PC-9 (cell line): ENCODE measurements around the gene NT5C2. TPM values are rescaled to one million over a fixed set of nuclear protein-coding genes. Genes with fewer than 3 reads are reported as not detected.

ENCODE experiments used
- BruUV-seq: library from RNA; stranded (reverse); fragments of 400-500 nt; replicated peaks from 2 replicates; lab custom pipeline; 2021; lab: Mats Ljungman, UMichigan
- CTCF ChIA-PET: fragments of 300-600 bp; sonication (Branson Sonifier 250); formaldehyde crosslinking; loops from one replicate; lab custom pipeline; 2022; ENCODE audit warnings: antibody characterized with exemption; lab: Charles Lee
- POLR2A ChIA-PET: fragments of 300-600 bp; sonication (Branson Sonifier 250); formaldehyde crosslinking; loops from one replicate; lab custom pipeline; 2022; ENCODE audit warnings: antibody characterized with exemption; ENCODE audit not compliant: unreplicated experiment; lab: Charles Lee
- DNase-seq, 2 experiments: peaks; one replicate each; pipeline versions ENCODE4 v3.0.0 to v3.0.0-alpha.2; 2015 to 2022; ENCODE audit warnings: mixed read lengths in 1 of 2
- H2AFZ ChIP-seq: fragments of 200-600 bp; sonication (generic); 2 replicates; pipeline ENCODE4 v1.8.1; 2017; ENCODE audit warnings: antibody characterized with exemption
- H3F3A ChIP-seq: fragments of 200-600 bp; sonication (generic); 2 replicates; pipeline ENCODE4 v1.8.1; 2017; ENCODE audit warnings: antibody characterized with exemption, mild to moderate bottlenecking, low read depth; ENCODE audit not compliant: insufficient read depth
- H3K27ac ChIP-seq: fragments of 200-600 bp; sonication (generic); 2 replicates; pipeline ENCODE4 v1.6.1; 2016; ENCODE audit warnings: mixed run types
- H3K27me3 ChIP-seq: fragments of 200-600 bp; sonication (generic); 2 replicates; pipeline ENCODE4 v1.6.1; 2016; ENCODE audit warnings: low read depth, mixed run types; ENCODE audit not compliant: insufficient read depth
- H3K36me3 ChIP-seq: fragments of 200-600 bp; sonication (generic); 2 replicates; pipeline ENCODE4 v1.6.1; 2016; ENCODE audit warnings: low read depth, mixed run types
- H3K4me1 ChIP-seq: fragments of 200-600 bp; sonication (generic); replicated peaks from 2 replicates; pipeline ENCODE4 v1.6.1; 2016; ENCODE audit warnings: mixed run types; ENCODE audit not compliant: insufficient read depth
- H3K4me2 ChIP-seq: fragments of 200-600 bp; sonication (generic); 2 replicates; pipeline ENCODE4 v1.6.1; 2017; ENCODE audit warnings: mixed run types
- H3K4me3 ChIP-seq: fragments of 200-600 bp; sonication (generic); 2 replicates; pipeline ENCODE4 v1.6.1; 2016; ENCODE audit warnings: mixed run types
- H3K79me2 ChIP-seq: fragments of 200-600 bp; sonication (generic); 2 replicates; pipeline ENCODE4 v1.6.1; 2017; ENCODE audit warnings: low read depth, mixed run types
- H3K9me2 ChIP-seq: fragments of 200-600 bp; sonication (generic); 2 replicates; pipeline ENCODE4 v1.8.1; 2017; ENCODE audit warnings: mild to moderate bottlenecking; ENCODE audit not compliant: insufficient read depth
- H3K9me3 ChIP-seq: fragments of 200-600 bp; sonication (generic); 2 replicates; pipeline ENCODE4 v1.8.1; 2016; ENCODE audit warnings: low read depth; ENCODE audit not compliant: insufficient read depth
- H4K20me1 ChIP-seq: fragments of 200-600 bp; sonication (generic); 2 replicates; pipeline ENCODE4 v1.8.1; 2017; ENCODE audit not compliant: insufficient read depth
- CTCF ChIP-seq: fragments of 200-600 bp; sonication (generic); conservative IDR thresholded peaks from 2 replicates; pipeline ENCODE4 v1.6.1; 2017; ENCODE audit warnings: mixed run types, antibody characterized with exemption, mild to moderate bottlenecking, moderate library complexity
- EZH2 ChIP-seq: fragments of 200-600 bp; sonication (generic); IDR thresholded peaks from 2 replicates; pipeline ENCODE4 v1.8.0; 2017; ENCODE audit warnings: antibody characterized with exemption, low read depth
- intact Hi-C: fragments of 100-400 bp; cut with micrococcal nuclease; formaldehyde crosslinking; loops from one replicate; pipeline ENCODE4 v1.10.0; 2022; ENCODE audit not compliant: unreplicated experiment
- total RNA-seq: library from RNA; stranded (reverse); gene quantifications from 2 replicates; pipeline ENCODE4 v1.2.3, GENCODE V29; 2021

The NT5C2 gene
- total RNA-seq, 1 experiment from 2014 or later = 67.9 TPM

- H3K9me2 ChIP-seq = no peaks in the 10 kb centered on the region
- no peak overlapping the region for H2AFZ ChIP-seq
- no peak for DNase-seq
- H3K27me3 ChIP-seq = no peaks in the 10 kb centered on the region
- BruUV-seq = no TSS peak
- peaks cover 20% of the 10 kb centered on the region for H3K79me2 ChIP-seq
- no peaks in the 10 kb centered on the region for H3K9me3 ChIP-seq
- peaks cover 4% of the 10 kb centered on the region; the same call in 1 of the 2 replicates for H4K20me1 ChIP-seq
- no peak for TF ChIP-seq EZH2
- no peak for TF ChIP-seq CTCF
- H3K4me3 ChIP-seq = no peak overlapping the region
- H3F3A ChIP-seq = peaks cover 16% of the 10 kb centered on the region; the same call in 1 of the 2 replicates
- H3K36me3 ChIP-seq = peaks cover 8% of the 10 kb centered on the region; the same call in 1 of the 2 replicates
- H3K4me2 ChIP-seq = no peak overlapping the region
- ChIA-PET POLR2A (no interaction called here), CTCF (no interaction called here)
- intact Hi-C loops = loop anchor here (10.0 kb wide), 1 partner anchor 124 kb away; no protein-coding TSS in a partner anchor
- no peak overlapping the region for H3K27ac ChIP-seq
- H3K4me1 ChIP-seq = no peaks in the 10 kb centered on the region
Observed at GRCh38 chr10:103111031-103111917, 81.8 kb downstream of the NT5C2 start.

GRCh38 chr10:103110407-103110806 lies 82.7 kb downstream of the NT5C2 start:
- Histone ChIP-seq H3K4me2 (no peak overlapping the region), H3K9me2 (no peaks in the 10 kb centered on the region), H3K4me3 (no peak overlapping the region), H3K27me3 (no peaks in the 10 kb centered on the region), H3K4me1 (0 out of 2 replicates have a peak, but pooled peaks cover 5% of the 10 kb centered on the region), H3K79me2 (peaks cover 20% of the 10 kb centered on the region), H3K36me3 (peaks cover 12% of the 10 kb centered on the region; the same call in 1 of the 2 replicates), H3F3A (peaks cover 19% of the 10 kb centered on the region; the same call in 1 of the 2 replicates), H3K9me3 (no peaks in the 10 kb centered on the region), H3K27ac (no peak overlapping the region), H4K20me1 (peaks cover 4% of the 10 kb centered on the region; the same call in 1 of the 2 replicates), H2AFZ (no peak overlapping the region)
- no peak for DNase-seq
- POLR2A ChIA-PET = no interaction called here
- CTCF ChIA-PET = no interaction called here
- no TSS peak for BruUV-seq
- intact Hi-C loops = loop anchor here (10.0 kb wide), 1 partner anchor 124 kb away; no protein-coding TSS in a partner anchor
- no peak for TF ChIP-seq CTCF

- intact Hi-C loops = loop anchor here (10.0 kb wide), 2 partner anchors 65 to 125 kb away; no protein-coding TSS in a partner anchor
- Histone ChIP-seq H4K20me1 (peaks cover 4% of the 10 kb centered on the region; the same call in 1 of the 2 replicates), H2AFZ (no peak overlapping the region), H3K27me3 (no peaks in the 10 kb centered on the region), H3K4me1 (0 out of 2 replicates have a peak, but pooled peaks cover 7% of the 10 kb centered on the region), H3K9me2 (no peaks in the 10 kb centered on the region), H3K27ac (no peak overlapping the region), H3K9me3 (no peaks in the 10 kb centered on the region), H3K79me2 (peaks cover 20% of the 10 kb centered on the region), H3K4me3 (no peak overlapping the region), H3K4me2 (no peak overlapping the region), H3F3A (peaks cover 22% of the 10 kb centered on the region; the same call in 1 of the 2 replicates), H3K36me3 (peaks cover 8% of the 10 kb centered on the region; the same call in 1 of the 2 replicates)
- TF ChIP-seq EZH2 (no peak), CTCF (no peak)
- BruUV-seq = no TSS peak
- DNase-seq = no peak
- ChIA-PET POLR2A (no interaction called here), CTCF (interaction anchor here (0.6 kb wide), 1 partner anchor 61 kb away, joined by 3 read pairs; no protein-coding TSS in a partner anchor)
Observed at GRCh38 chr10:103109821-103110220, 83.3 kb downstream of the NT5C2 start.
